Astrocyte (in vitro differentiated cells and primary cell): Measurements from ENCODE around the gene PLEKHG3. TPM values are rescaled to one million over a fixed set of nuclear protein-coding genes. Genes with fewer than 3 reads are reported as not detected.
A peak's percentile ranks its signal among the peaks of the same experiment; 100 is the strongest.

ENCODE experiments used
- DNase-seq: peaks from one replicate; pipeline ENCODE4 v3.0.0-alpha.2; 2010; ENCODE audit warnings: low read depth
- FAIRE-seq: peaks from 2 replicates; lab custom pipeline; 2011; peaks lifted over from hg19 to GRCh38; lab: Jason Lieb, UNC
- H2AFZ ChIP-seq: 2 replicates; pipeline ENCODE4 v1.6.0; 2012; ENCODE audit warnings: low read depth, low read length, inconsistent platforms
- H3K27ac ChIP-seq: 2 replicates; pipeline ENCODE4 v1.5.1; 2011; ENCODE audit warnings: low read depth, low read length, inconsistent platforms
- H3K27me3 ChIP-seq: 2 replicates; pipeline ENCODE4 v1.6.0; 2011; ENCODE audit warnings: low read length, inconsistent platforms; ENCODE audit not compliant: insufficient read depth
- H3K36me3 ChIP-seq: 2 replicates; pipeline ENCODE4 v1.5.1; 2011; ENCODE audit warnings: low read length, inconsistent platforms; ENCODE audit not compliant: insufficient read depth
- H3K4me1 ChIP-seq: 2 replicates; pipeline ENCODE4 v1.5.1; 2011; ENCODE audit warnings: low read length, inconsistent platforms; ENCODE audit not compliant: insufficient read depth
- H3K4me2 ChIP-seq: 2 replicates; pipeline ENCODE4 v1.6.0; 2012; ENCODE audit warnings: low read length, inconsistent platforms
- H3K4me3 ChIP-seq: 2 replicates; pipeline ENCODE4 v1.5.1; 2011; ENCODE audit warnings: low read depth, mild to moderate bottlenecking, low read length, inconsistent platforms; ENCODE audit not compliant: insufficient read depth
- H3K79me2 ChIP-seq: 2 replicates; pipeline ENCODE4 v1.6.0; 2012; ENCODE audit warnings: mild to moderate bottlenecking, low read length, inconsistent platforms; ENCODE audit not compliant: insufficient read depth
- H3K9ac ChIP-seq: 2 replicates; pipeline ENCODE4 v1.6.0; 2012; ENCODE audit warnings: mild to moderate bottlenecking, low read length, inconsistent platforms
- H3K9me3 ChIP-seq: 2 replicates; pipeline ENCODE4 v1.5.1; 2012; ENCODE audit warnings: low read depth, mild to moderate bottlenecking, low read length, inconsistent platforms; ENCODE audit not compliant: insufficient read depth
- H4K20me1 ChIP-seq: 2 replicates; pipeline ENCODE4 v1.6.0; 2012; ENCODE audit warnings: low read length, inconsistent platforms; ENCODE audit not compliant: insufficient read depth
- H3K27ac Mint-ChIP-seq: one replicate; pipeline ENCODE4 v1.8.0; 2021; ENCODE audit warnings: mild to moderate bottlenecking, mixed read lengths; ENCODE audit not compliant: unreplicated experiment
- H3K27me3 Mint-ChIP-seq: one replicate; pipeline ENCODE4 v1.8.0; 2021; ENCODE audit warnings: low read depth, mixed read lengths; ENCODE audit not compliant: unreplicated experiment
- H3K36me3 Mint-ChIP-seq: one replicate; pipeline ENCODE4 v1.8.0; 2021; ENCODE audit warnings: low read depth, mixed read lengths; ENCODE audit not compliant: unreplicated experiment
- H3K4me1 Mint-ChIP-seq: one replicate; pipeline ENCODE4 v1.8.0; 2021; ENCODE audit warnings: low read depth, mixed read lengths; ENCODE audit not compliant: unreplicated experiment
- H3K4me3 Mint-ChIP-seq: one replicate; pipeline ENCODE4 v1.8.0; 2021; ENCODE audit warnings: mild to moderate bottlenecking, moderate library complexity, mixed read lengths; ENCODE audit not compliant: unreplicated experiment
- H3K9me3 Mint-ChIP-seq: one replicate; pipeline ENCODE4 v1.8.0; 2021; ENCODE audit warnings: mild to moderate bottlenecking, mixed read lengths; ENCODE audit not compliant: unreplicated experiment
- EZH2 ChIP-seq: IDR thresholded peaks from 2 replicates; pipeline ENCODE4 v1.6.1; 2012; ENCODE audit warnings: mild to moderate bottlenecking, low read length, inconsistent platforms; ENCODE audit not compliant: insufficient read depth
- total RNA-seq: library from RNA; stranded (reverse); gene quantifications from 2 replicates; pipeline ENCODE4 v1.2.1, GENCODE V29; 2021
- TF ChIP-seq, protein P1 (sequence below): IDR thresholded peaks from 2 replicates; pipeline ENCODE4 v1.5.1; 2011; ENCODE audit warnings: low read depth, mild to moderate bottlenecking, inconsistent platforms, low read length, moderate library complexity; ENCODE audit not compliant: insufficient read depth

The PLEKHG3 gene
- total RNA-seq, 1 donor from 2014 or later, result 98.6 TPM

GRCh38 chr14:64703395-64704142, 655 bp upstream of the PLEKHG3 start:
- FAIRE-seq (no peak), DNase-seq (peak; percentile 35)
- peak overlapping the region; percentile 88 for H3K27ac Mint-ChIP-seq
- H3K4me2 ChIP-seq, result peak overlapping the region; percentile 89
- no peaks in the 10 kb centered on the region for H3K27me3 Mint-ChIP-seq
- peak overlapping the region; percentile 76 for H3K4me3 ChIP-seq
- H3K9ac ChIP-seq, result peak overlapping the region; percentile 87
- no peaks in the 10 kb centered on the region for H3K9me3 Mint-ChIP-seq
- H3K4me3 Mint-ChIP-seq, result peak overlapping the region; percentile 89
- H3K36me3 ChIP-seq, result no peaks in the 10 kb centered on the region
- H3K79me2 ChIP-seq, result peaks cover 41% of the 10 kb centered on the region
- peak overlapping the region; percentile 77 for H2AFZ ChIP-seq
- peaks cover 24% of the 10 kb centered on the region for H4K20me1 ChIP-seq
- peak overlapping the region; percentile 60 for H3K27ac ChIP-seq
- peaks cover 46% of the 10 kb centered on the region for H3K4me1 Mint-ChIP-seq
- H3K36me3 Mint-ChIP-seq, result no peaks in the 10 kb centered on the region
- TF ChIP-seq EZH2, result no peak
- TF ChIP-seq, protein P1, sequence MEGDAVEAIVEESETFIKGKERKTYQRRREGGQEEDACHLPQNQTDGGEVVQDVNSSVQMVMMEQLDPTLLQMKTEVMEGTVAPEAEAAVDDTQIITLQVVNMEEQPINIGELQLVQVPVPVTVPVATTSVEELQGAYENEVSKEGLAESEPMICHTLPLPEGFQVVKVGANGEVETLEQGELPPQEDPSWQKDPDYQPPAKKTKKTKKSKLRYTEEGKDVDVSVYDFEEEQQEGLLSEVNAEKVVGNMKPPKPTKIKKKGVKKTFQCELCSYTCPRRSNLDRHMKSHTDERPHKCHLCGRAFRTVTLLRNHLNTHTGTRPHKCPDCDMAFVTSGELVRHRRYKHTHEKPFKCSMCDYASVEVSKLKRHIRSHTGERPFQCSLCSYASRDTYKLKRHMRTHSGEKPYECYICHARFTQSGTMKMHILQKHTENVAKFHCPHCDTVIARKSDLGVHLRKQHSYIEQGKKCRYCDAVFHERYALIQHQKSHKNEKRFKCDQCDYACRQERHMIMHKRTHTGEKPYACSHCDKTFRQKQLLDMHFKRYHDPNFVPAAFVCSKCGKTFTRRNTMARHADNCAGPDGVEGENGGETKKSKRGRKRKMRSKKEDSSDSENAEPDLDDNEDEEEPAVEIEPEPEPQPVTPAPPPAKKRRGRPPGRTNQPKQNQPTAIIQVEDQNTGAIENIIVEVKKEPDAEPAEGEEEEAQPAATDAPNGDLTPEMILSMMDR, result no peak
- peaks cover 41% of the 10 kb centered on the region for H3K4me1 ChIP-seq
- H3K27me3 ChIP-seq, result peaks cover 16% of the 10 kb centered on the region
- H3K9me3 ChIP-seq, result no peaks in the 10 kb centered on the region

GRCh38 chr14:64704743-64705380, 638 bp downstream of the PLEKHG3 start:
- peak overlapping the region; percentile 48 for H2AFZ ChIP-seq
- no peaks in the 10 kb centered on the region for H3K9me3 Mint-ChIP-seq
- peak overlapping the region; percentile 60 for H3K27ac ChIP-seq

More at GRCh38 chr14:64704743-64705380, 638 bp downstream of the PLEKHG3 start:
- Histone ChIP-seq H3K4me3 (peak overlapping the region; percentile 76), H3K79me2 (peaks cover 54% of the 10 kb centered on the region), H4K20me1 (peaks cover 33% of the 10 kb centered on the region), H3K4me2 (peak overlapping the region; percentile 89), H3K9me3 (no peaks in the 10 kb centered on the region), H3K27me3 (peaks cover 16% of the 10 kb centered on the region), H3K9ac (peak overlapping the region; percentile 87), H3K36me3 (no peaks in the 10 kb centered on the region), H3K4me1 (peaks cover 50% of the 10 kb centered on the region)
- Mint-ChIP-seq H3K27ac (peak overlapping the region; percentile 81), H3K36me3 (no peaks in the 10 kb centered on the region), H3K4me1 (peaks cover 51% of the 10 kb centered on the region), H3K4me3 (peak overlapping the region; percentile 91), H3K27me3 (no peaks in the 10 kb centered on the region)
- DNase-seq, result no peak
- TF ChIP-seq EZH2, result no peak
- TF ChIP-seq, protein P1, result no peak
- no peak for FAIRE-seq
